Islet of Langerhans (tissue), 1 donor: ENCODE data around the gene HMGCS2.
"Not testable (repeated sequence)": the region's sequence is repeated elsewhere in the genome, so short reads cannot be mapped to it uniquely, and the experiment has no call there.

Experiments used
- FAIRE-seq: peaks from one replicate; lab custom pipeline; 2011; peaks lifted over from hg19 to GRCh38; lab: Jason Lieb, UNC

Gene HMGCS2

GRCh38 chr1:119729044-119729443, 39.7 kb downstream of the HMGCS2 start:
- FAIRE-seq, result no peak

- FAIRE-seq, result no peak
These were observed 40.7 kb downstream of the HMGCS2 start for GRCh38 chr1:119727991-119728390.

GRCh38 chr1:119725626-119726025, 43.1 kb downstream of the HMGCS2 start:
- no peak for FAIRE-seq

GRCh38 chr1:119724611-119725218, 44.0 kb downstream of the HMGCS2 start:
- FAIRE-seq, result no peak

- FAIRE-seq, result no peak
These were observed 46.8 kb downstream of the HMGCS2 start for GRCh38 chr1:119721896-119722295.

- FAIRE-seq, result no peak
These were observed 47.8 kb downstream of the HMGCS2 start for GRCh38 chr1:119720866-119721440.

GRCh38 chr1:119718972-119719371, 49.7 kb downstream of the HMGCS2 start:
- no peak for FAIRE-seq

- no peak for FAIRE-seq
These were observed 50.3 kb downstream of the HMGCS2 start for GRCh38 chr1:119718409-119718808.

GRCh38 chr1:119715542-119715941, 53.2 kb downstream of the HMGCS2 start:
- FAIRE-seq, result no peak

GRCh38 chr1:119714583-119714982, 54.1 kb downstream of the HMGCS2 start:
- FAIRE-seq, result no peak

- FAIRE-seq, result no peak
These were observed 54.8 kb downstream of the HMGCS2 start for GRCh38 chr1:119713749-119714456.

GRCh38 chr1:119713039-119713748, 55.5 kb downstream of the HMGCS2 start:
- no peak for FAIRE-seq

GRCh38 chr1:119712342-119713038, 56.2 kb downstream of the HMGCS2 start:
- FAIRE-seq, result no peak

GRCh38 chr1:119711804-119712341, 56.8 kb downstream of the HMGCS2 start, which contains the start of gene PHGDH:
TSS of gene PHGDH (plus strand) at chr1:119711934. CDS start at chr1:119712023, 89 bp downstream.
- FAIRE-seq, result no peak

GRCh38 chr1:119711356-119711803, 57.3 kb downstream of the HMGCS2 start:
- not testable (repeated sequence) for FAIRE-seq

GRCh38 chr1:119706599-119706998, 62.1 kb downstream of the HMGCS2 start:
- FAIRE-seq, result not testable (repeated sequence)

- no peak for FAIRE-seq
These were observed 64.8 kb downstream of the HMGCS2 start for GRCh38 chr1:119703666-119704450.

- no peak for FAIRE-seq
These were observed 66.3 kb downstream of the HMGCS2 start for GRCh38 chr1:119702384-119702783.

- no peak for FAIRE-seq
These were observed 67.0 kb downstream of the HMGCS2 start for GRCh38 chr1:119701659-119702058.

GRCh38 chr1:119700326-119700725, 68.4 kb downstream of the HMGCS2 start:
- FAIRE-seq, result no peak
